GM12865 (cell line): ENCODE results near the gene FAAH2.
"Not testable (repeated sequence)": the region's sequence is repeated elsewhere in the genome, so short reads cannot be mapped to it uniquely, and the experiment has no call there.

Experiments used
- DNase-seq: peaks from one replicate; pipeline ENCODE4 v3.0.0; 2010; ENCODE audit warnings: low read depth
- H3K4me3 ChIP-seq: 2 replicates; pipeline ENCODE4 v1.5.1; 2011; ENCODE audit warnings: mild to moderate bottlenecking, low read depth, low read length, control low read depth
- TF ChIP-seq, protein P1 (sequence below): IDR thresholded peaks from 2 replicates; pipeline ENCODE4 v1.5.1; 2011; ENCODE audit warnings: low read length, control low read depth, low read depth, inconsistent platforms; ENCODE audit not compliant: insufficient read depth; ENCODE audit errors: missing control alignments

Gene FAAH2

DNA sequence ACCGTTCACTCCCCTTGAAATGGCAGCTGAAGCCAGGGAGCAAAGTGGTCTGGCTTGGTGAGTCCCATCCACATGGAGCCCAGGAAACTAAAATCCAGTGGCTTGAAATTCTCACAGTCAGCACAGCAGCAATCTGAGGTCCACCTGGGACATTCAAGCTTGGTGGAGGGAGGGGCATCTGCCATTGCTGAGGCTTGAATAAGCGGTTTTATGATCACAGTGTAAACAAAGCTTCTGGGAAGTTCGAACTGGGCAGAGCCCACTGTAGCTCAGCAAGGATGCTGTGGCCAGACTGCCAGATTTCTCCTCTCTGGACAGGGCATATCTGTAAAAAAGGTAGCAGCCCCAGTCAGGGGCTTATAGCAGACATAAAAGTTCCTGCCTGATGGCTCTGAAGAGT is 15.5 kb upstream of the FAAH2 start:
- DNase-seq = no peak

DNA sequence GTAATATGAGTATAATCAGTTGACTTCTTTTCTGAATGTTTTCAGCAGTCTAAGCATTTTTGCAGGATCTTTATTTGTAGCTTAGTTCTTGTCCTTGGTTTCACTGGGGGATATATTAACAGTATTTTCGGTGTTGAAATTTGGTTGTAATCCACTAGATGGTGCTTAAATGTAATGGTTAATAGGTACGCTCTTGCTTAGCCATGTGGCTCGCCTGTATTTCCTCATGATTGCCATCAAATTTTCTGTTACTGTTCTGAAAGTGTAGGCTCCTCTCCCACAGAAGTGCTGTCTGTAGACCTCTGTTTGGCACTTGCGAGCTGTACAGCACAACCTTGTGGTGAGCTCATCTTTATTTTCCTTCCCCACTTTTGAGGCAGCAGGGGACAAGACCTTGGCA is 3.9 kb upstream of the FAAH2 start:
- TF ChIP-seq, protein P1, sequence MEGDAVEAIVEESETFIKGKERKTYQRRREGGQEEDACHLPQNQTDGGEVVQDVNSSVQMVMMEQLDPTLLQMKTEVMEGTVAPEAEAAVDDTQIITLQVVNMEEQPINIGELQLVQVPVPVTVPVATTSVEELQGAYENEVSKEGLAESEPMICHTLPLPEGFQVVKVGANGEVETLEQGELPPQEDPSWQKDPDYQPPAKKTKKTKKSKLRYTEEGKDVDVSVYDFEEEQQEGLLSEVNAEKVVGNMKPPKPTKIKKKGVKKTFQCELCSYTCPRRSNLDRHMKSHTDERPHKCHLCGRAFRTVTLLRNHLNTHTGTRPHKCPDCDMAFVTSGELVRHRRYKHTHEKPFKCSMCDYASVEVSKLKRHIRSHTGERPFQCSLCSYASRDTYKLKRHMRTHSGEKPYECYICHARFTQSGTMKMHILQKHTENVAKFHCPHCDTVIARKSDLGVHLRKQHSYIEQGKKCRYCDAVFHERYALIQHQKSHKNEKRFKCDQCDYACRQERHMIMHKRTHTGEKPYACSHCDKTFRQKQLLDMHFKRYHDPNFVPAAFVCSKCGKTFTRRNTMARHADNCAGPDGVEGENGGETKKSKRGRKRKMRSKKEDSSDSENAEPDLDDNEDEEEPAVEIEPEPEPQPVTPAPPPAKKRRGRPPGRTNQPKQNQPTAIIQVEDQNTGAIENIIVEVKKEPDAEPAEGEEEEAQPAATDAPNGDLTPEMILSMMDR = no peak
- H3K4me3 ChIP-seq = no peak overlapping the region
- no peak for DNase-seq

More for the DNA sequence above, 15.5 kb upstream of the FAAH2 start:
- no peak overlapping the region for H3K4me3 ChIP-seq
- TF ChIP-seq, protein P1 = no peak

DNA sequence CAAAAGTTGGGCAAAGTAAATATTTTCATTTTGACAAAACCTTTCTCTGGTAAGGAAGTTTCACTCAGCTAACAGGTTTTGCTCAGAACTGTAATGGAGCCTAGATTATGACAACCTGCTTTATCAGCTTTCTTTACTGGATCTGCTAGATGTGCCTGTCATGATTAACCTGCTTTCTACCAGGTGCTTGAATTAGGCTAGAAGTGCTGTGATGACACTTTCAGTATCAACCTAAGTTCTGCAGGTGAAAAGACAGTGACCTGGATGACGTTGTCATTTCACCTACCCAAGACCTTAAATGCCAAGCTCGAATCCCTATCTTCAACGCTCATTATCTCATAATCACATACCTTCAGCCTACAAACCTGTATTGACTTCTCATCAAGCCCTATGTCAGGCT is 1.5 kb upstream of the FAAH2 start:
- TF ChIP-seq, protein P1 = no peak
- no peak overlapping the region for H3K4me3 ChIP-seq
- no peak for DNase-seq

- H3K4me3 ChIP-seq = no peak overlapping the region
- no peak for DNase-seq
- TF ChIP-seq, protein P1 = no peak
These were observed 2.6 kb downstream of the FAAH2 start for GRCh38 chrX:57289089-57289488.

- no peak for DNase-seq
These were observed 8.5 kb downstream of the FAAH2 start for GRCh38 chrX:57294961-57295360.

DNA sequence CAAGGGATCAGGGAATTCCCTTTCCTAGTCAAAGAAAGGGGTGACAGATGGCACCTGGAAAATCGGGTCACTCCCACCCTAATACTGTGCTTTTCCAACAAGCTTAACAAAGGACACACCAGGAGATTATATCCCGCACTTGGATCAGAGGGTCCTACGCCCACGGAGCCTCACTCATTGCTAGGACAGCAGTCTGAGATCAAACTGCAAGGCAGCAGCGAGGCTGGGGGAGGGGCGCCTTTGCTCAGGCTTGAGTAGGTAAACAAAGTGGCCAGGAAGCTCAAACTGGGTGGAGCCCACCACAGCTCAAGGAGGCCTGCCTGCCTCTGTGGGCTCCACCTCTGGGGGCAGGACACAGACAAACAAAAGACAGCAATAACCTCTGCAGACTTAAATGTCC is 9.2 kb downstream of the FAAH2 start:
- not testable (repeated sequence) for DNase-seq, H3K4me3 ChIP-seq

More at GRCh38 chrX:57294961-57295360, 8.5 kb downstream of the FAAH2 start:
- TF ChIP-seq, protein P1 = no peak
- H3K4me3 ChIP-seq = no peak overlapping the region

- no peak overlapping the region for H3K4me3 ChIP-seq
- DNase-seq = no peak
- TF ChIP-seq, protein P1 = no peak
These were observed 27.2 kb downstream of the FAAH2 start for GRCh38 chrX:57313583-57314215.
